IMR-90 (cell line): Measurements from ENCODE around the gene KRTAP12-1. TPM values are rescaled to one million over a fixed set of nuclear protein-coding genes. Genes with fewer than 3 reads are reported as not detected.

Experiments used
- ATAC-seq: fragments of 200-7000 bp; cut with Tn5 transposase; 2 replicates; pipeline ENCODE4 v1.9.1; 2020; ENCODE audit warnings: low read depth, mild to moderate bottlenecking, moderate library complexity
- BruUV-seq: library from RNA; stranded (reverse); fragments of 400-500 nt; replicated peaks from 2 replicates; lab custom pipeline; 2021; lab: Mats Ljungman, UMichigan
- CTCF ChIA-PET: fragments of 300-600 bp; formaldehyde crosslinking; extraction: SDS; loops from one replicate; lab custom pipeline; 2021; ENCODE audit warnings: antibody characterized with exemption; lab: Yijun Ruan, JAX
- POLR2A ChIA-PET: fragments of 300-600 bp; sonication (Branson Sonifier 250); formaldehyde crosslinking; loops from one replicate; lab custom pipeline; 2022; ENCODE audit warnings: antibody characterized with exemption; ENCODE audit not compliant: unreplicated experiment; lab: Charles Lee
- DNase-seq: peaks from one replicate; pipeline ENCODE4 v3.0.0; 2013
- H2AFZ ChIP-seq: replicated peaks from 2 replicates; pipeline ENCODE3; 2013; ENCODE audit warnings: low read length, mild to moderate bottlenecking; ENCODE audit not compliant: poor library complexity
- H2AK5ac ChIP-seq: 2 replicates; pipeline ENCODE4 v1.6.1; 2013; ENCODE audit warnings: low read depth, low read length, inconsistent platforms
- H2AK9ac ChIP-seq: replicated peaks from 2 replicates; pipeline ENCODE3; 2013; ENCODE audit warnings: mild to moderate bottlenecking, low read depth, low read length, moderate library complexity; ENCODE audit not compliant: poor library complexity
- H2BK120ac ChIP-seq: 2 replicates; pipeline ENCODE4 v1.6.1; 2013; ENCODE audit warnings: low read depth, low read length, inconsistent platforms
- H2BK15ac ChIP-seq: 3 replicates; pipeline ENCODE4 v1.6.1; 2013; ENCODE audit warnings: low read depth, low read length, inconsistent platforms
- H2BK20ac ChIP-seq: 2 replicates; pipeline ENCODE4 v1.6.1; 2013; ENCODE audit warnings: low read depth, mild to moderate bottlenecking, inconsistent platforms, low read length, moderate library complexity
- H2BK5ac ChIP-seq: 2 replicates; pipeline ENCODE4 v1.6.1; 2013; ENCODE audit warnings: mild to moderate bottlenecking, low read depth, low read length, inconsistent platforms; ENCODE audit not compliant: poor library complexity, severe bottlenecking
- H3K14ac ChIP-seq: replicated peaks from 2 replicates; pipeline ENCODE4 v1.6.1; 2013; ENCODE audit warnings: low read depth, low read length, inconsistent platforms
- H3K18ac ChIP-seq: 2 replicates; pipeline ENCODE4 v1.6.1; 2013; ENCODE audit warnings: low read depth, low read length, control low read depth
- H3K23ac ChIP-seq: 2 replicates; pipeline ENCODE4 v1.6.1; 2013; ENCODE audit warnings: low read depth, low read length, inconsistent platforms
- H3K27ac ChIP-seq: 2 replicates; pipeline ENCODE4 v1.5.1; 2013; ENCODE audit warnings: mild to moderate bottlenecking, control low read depth, low read length; ENCODE audit not compliant: insufficient read depth
- H3K27me3 ChIP-seq: 2 replicates; pipeline ENCODE4 v1.6.1; 2013; ENCODE audit warnings: low read length; ENCODE audit not compliant: control insufficient read depth, insufficient read depth
- H3K36me3 ChIP-seq: 2 replicates; pipeline ENCODE4 v1.6.1; 2013; ENCODE audit warnings: low read length, mixed read lengths; ENCODE audit not compliant: control insufficient read depth, insufficient read depth
- H3K4ac ChIP-seq: 2 replicates; pipeline ENCODE4 v1.6.1; 2013; ENCODE audit warnings: low read depth, low read length, inconsistent platforms
- H3K4me1 ChIP-seq: 2 replicates; pipeline ENCODE4 v1.6.1; 2013; ENCODE audit warnings: low read length, mixed read lengths; ENCODE audit not compliant: control insufficient read depth, insufficient read depth
- H3K4me2 ChIP-seq: 2 replicates; pipeline ENCODE4 v1.6.1; 2013; ENCODE audit warnings: low read depth, mild to moderate bottlenecking, control low read depth, low read length, moderate library complexity
- H3K4me3 ChIP-seq: 2 replicates; pipeline ENCODE4 v1.5.1; 2013; ENCODE audit warnings: low read depth, mild to moderate bottlenecking, control low read depth, low read length, moderate library complexity; ENCODE audit not compliant: insufficient read depth
- H3K56ac ChIP-seq: 2 replicates; pipeline ENCODE4 v1.6.1; 2013; ENCODE audit warnings: low read length, inconsistent platforms; ENCODE audit not compliant: insufficient read depth; ENCODE audit errors: extremely low read depth
- H3K79me1 ChIP-seq, 2 experiments: 2 replicates each; pipeline ENCODE4 v1.6.1; 2013; ENCODE audit warnings: low read length in 2 of 2, inconsistent platforms in 1 of 2, low read depth in 1 of 2
- H3K9ac ChIP-seq: 2 replicates; pipeline ENCODE4 v1.6.1; 2013; ENCODE audit warnings: low read depth, low read length, control low read depth
- H3K9me1 ChIP-seq: 2 replicates; pipeline ENCODE4 v1.6.1; 2013; ENCODE audit warnings: low read length, inconsistent platforms; ENCODE audit not compliant: insufficient read depth
- H3K9me3 ChIP-seq: 2 replicates; pipeline ENCODE4 v1.6.1; 2013; ENCODE audit warnings: low read length; ENCODE audit not compliant: control insufficient read depth, insufficient read depth
- H4K20me1 ChIP-seq: 2 replicates; pipeline ENCODE4 v1.6.1; 2013; ENCODE audit warnings: low read length, inconsistent platforms; ENCODE audit not compliant: insufficient read depth
- H4K5ac ChIP-seq: 2 replicates; pipeline ENCODE4 v1.6.1; 2013; ENCODE audit warnings: mild to moderate bottlenecking, low read depth, low read length, control low read depth
- H4K8ac ChIP-seq, 2 experiments: 2 replicates each; pipeline ENCODE4 v1.6.1; 2013; ENCODE audit warnings: low read depth in 2 of 2, low read length in 2 of 2, control low read depth in 1 of 2, inconsistent platforms in 1 of 2
- H4K91ac ChIP-seq: 2 replicates; pipeline ENCODE4 v1.6.1; 2013; ENCODE audit warnings: low read depth, low read length, inconsistent platforms; ENCODE audit not compliant: insufficient read depth
- BHLHE40 ChIP-seq: fragments of 150-350 bp; IDR thresholded peaks from 2 replicates; pipeline ENCODE4 v1.6.1; 2016; ENCODE audit warnings: mild to moderate bottlenecking, low read depth, low read length
- CEBPB ChIP-seq: IDR thresholded peaks from 2 replicates; pipeline ENCODE4 v1.6.1; 2012; ENCODE audit warnings: low read depth, low read length, improper control_type of control experiment
- CHD1 ChIP-seq: IDR thresholded peaks from 2 replicates; pipeline ENCODE4 v1.6.1; 2012; ENCODE audit warnings: low read depth, low read length, improper control_type of control experiment
- ELK1 ChIP-seq: fragments of 150-350 bp; IDR thresholded peaks from 2 replicates; pipeline ENCODE4 v1.6.1; 2016; ENCODE audit warnings: low read depth, mild to moderate bottlenecking, low read length, moderate library complexity, borderline replicate concordance
- FOS ChIP-seq: fragments of 150-350 bp; IDR thresholded peaks from 2 replicates; pipeline ENCODE4 v1.6.1; 2016; ENCODE audit warnings: low read depth, low read length
- MAFK ChIP-seq: IDR thresholded peaks from 2 replicates; pipeline ENCODE4 v1.6.1; 2012; ENCODE audit warnings: low read depth, low read length, improper control_type of control experiment
- MAZ ChIP-seq: IDR thresholded peaks from 2 replicates; pipeline ENCODE4 v1.6.1; 2012; ENCODE audit warnings: low read depth, mild to moderate bottlenecking, low read length, improper control_type of control experiment, moderate library complexity, borderline replicate concordance
- MXI1 ChIP-seq: IDR thresholded peaks from 2 replicates; pipeline ENCODE4 v1.6.1; 2012; ENCODE audit warnings: low read depth, mild to moderate bottlenecking, low read length, moderate library complexity, borderline replicate concordance
- NFE2L2 ChIP-seq: fragments of 150-350 bp; IDR thresholded peaks from 2 replicates; pipeline ENCODE4 v1.6.1; 2016; ENCODE audit warnings: low read depth, mild to moderate bottlenecking, low read length
- RCOR1 ChIP-seq: IDR thresholded peaks from 2 replicates; pipeline ENCODE4 v1.6.1; 2012; ENCODE audit warnings: mild to moderate bottlenecking, low read length, improper control_type of control experiment; ENCODE audit not compliant: insufficient replicate concordance
- RFX5 ChIP-seq: IDR thresholded peaks from 2 replicates; pipeline ENCODE4 v1.8.0; 2012; ENCODE audit warnings: low read depth, mild to moderate bottlenecking, low read length, moderate library complexity
- SMC3 ChIP-seq: fragments of 150-350 bp; IDR thresholded peaks from 2 replicates; pipeline ENCODE4 v1.6.1; 2016; ENCODE audit warnings: low read depth, mild to moderate bottlenecking, antibody characterized with exemption, low read length, moderate library complexity
- USF2 ChIP-seq: fragments of 150-350 bp; IDR thresholded peaks from 2 replicates; pipeline ENCODE4 v1.6.1; 2017; ENCODE audit warnings: mild to moderate bottlenecking, antibody characterized with exemption, low read length, low read depth
- WGBS, 2 experiments: methylation state at CpG; one replicate each; pipeline versions ENCODE4 v1.1.5 to v1.1.7; 2013; ENCODE audit warnings: missing lambda C conversion rate in 2 of 2; ENCODE audit not compliant: insufficient read length in 1 of 2; ENCODE audit errors: extremely low coverage in 2 of 2; 5-methylcytosine and 5-hydroxymethylcytosine counted together
- dilution Hi-C: fragments of 300-500 bp; cut with HindIII; formaldehyde crosslinking; loops from one replicate; pipeline ENCODE4 v1.14.3; 2018; ENCODE audit warnings: low sequenced_read_pairs; ENCODE audit not compliant: unreplicated experiment
- in situ Hi-C: fragments of 300-500 bp; cut with MboI; formaldehyde crosslinking; loops from 3 replicates; pipeline ENCODE4 v1.14.3; 2019; ENCODE audit warnings: low sequenced_read_pairs, inconsistent platforms, mixed read lengths
- intact Hi-C: fragments of 100-400 bp; cut with micrococcal nuclease; formaldehyde crosslinking; loops from 2 replicates; pipeline ENCODE4 v1.10.0; 2022
- polyA plus RNA-seq, 3 experiments: library from polyadenylated mRNA; depleted of rRNA; stranded (reverse); fragments of >200 nt; gene quantifications; 2 replicates each; pipeline ENCODE4 v1.2.3, GENCODE V29; 2012; ENCODE audit warnings: low replicate concordance in 1 of 3
- total RNA-seq: library from RNA; depleted of rRNA; stranded (reverse); fragments of >200 nt; gene quantifications from 2 replicates; pipeline ENCODE4 v1.2.3, GENCODE V29; 2012

Gene KRTAP12-1
- total and polyA plus RNA-seq, 2 of the 4 experiments (the other 2 are of a cell fraction) = not detected

- H3K9me3 ChIP-seq = no peaks in the 10 kb centered on the region
- no peak overlapping the region for H2BK120ac ChIP-seq
- H2AK5ac ChIP-seq = no peak overlapping the region
- dilution Hi-C loops = no loop called here
- POLR2A ChIA-PET = no interaction called here
- no peaks in the 10 kb centered on the region for H3K79me1 ChIP-seq
- no CpG with 5 or more reads among the region's 11 CpGs for WGBS, 2 experiments
- in situ Hi-C loops = no loop called here
- DNase-seq (no peak), ATAC-seq (no peak)
- intact Hi-C loops = no loop called here
- H3K4ac ChIP-seq = no peak overlapping the region
- no peak overlapping the region for H3K9ac ChIP-seq
- no peak overlapping the region for H2BK20ac ChIP-seq
- H4K20me1 ChIP-seq = no peaks in the 10 kb centered on the region
- H2BK5ac ChIP-seq = no peak overlapping the region
- no peaks in the 10 kb centered on the region for H3K9me1 ChIP-seq
- no peaks in the 10 kb centered on the region for H3K36me3 ChIP-seq
- H4K91ac ChIP-seq = no peak overlapping the region
- H3K14ac ChIP-seq = no peak overlapping the region
- no peak overlapping the region for H3K23ac ChIP-seq
- no peak overlapping the region for H3K18ac ChIP-seq
- H4K5ac ChIP-seq = no peak overlapping the region
- BruUV-seq = no TSS peak
- no peak overlapping the region for H3K27ac ChIP-seq
- no peak overlapping the region for H2AK9ac ChIP-seq
- H2BK15ac ChIP-seq = no peak overlapping the region
- no peak overlapping the region for H3K56ac ChIP-seq
- CTCF ChIA-PET = no interaction called here
- H3K27me3 ChIP-seq = peaks cover 33% of the 10 kb centered on the region
- H3K4me3 ChIP-seq = no peak overlapping the region
- H2AFZ ChIP-seq = no peak overlapping the region
- TF ChIP-seq SMC3 (no peak), MAFK (no peak), CEBPB (no peak), RCOR1 (no peak), BHLHE40 (no peak), NFE2L2 (no peak), USF2 (no peak), MAZ (no peak), CHD1 (no peak), ELK1 (no peak), MXI1 (no peak), FOS (no peak), RFX5 (no peak)
- no peaks in the 10 kb centered on the region for H3K4me1 ChIP-seq
- no peak overlapping the region for H3K4me2 ChIP-seq
- no peak overlapping the region for H4K8ac ChIP-seq
These were observed 811 bp downstream of the KRTAP12-1 start for GRCh38 chr21:44681152-44681551.
